Parathyroid adenoma (tissue), 2 donors: ENCODE measurements around the gene HMCES.

Experiments
- H2AFZ ChIP-seq: fragments of 300-600 bp; sonication (generic); one replicate; pipeline ENCODE4 v1.7.0; 2017; ENCODE audit warnings: antibody characterized with exemption, mild to moderate bottlenecking
- H3K27ac ChIP-seq: fragments of 300-600 bp; sonication (generic); one replicate; pipeline ENCODE4 v1.7.0; 2017
- H3K27me3 ChIP-seq: fragments of 300-600 bp; sonication (generic); one replicate; pipeline ENCODE4 v1.7.0; 2017; ENCODE audit warnings: low read length; ENCODE audit not compliant: control insufficient read depth, insufficient read depth
- H3K36me3 ChIP-seq: fragments of 300-600 bp; sonication (generic); one replicate; pipeline ENCODE4 v1.7.0; 2017; ENCODE audit warnings: low read length; ENCODE audit not compliant: control insufficient read depth, insufficient read depth
- H3K4me1 ChIP-seq: fragments of 300-600 bp; sonication (generic); one replicate; pipeline ENCODE4 v1.7.0; 2017; ENCODE audit warnings: control low read depth
- H3K4me2 ChIP-seq: fragments of 300-600 bp; sonication (generic); one replicate; pipeline ENCODE4 v1.7.0; 2017; ENCODE audit warnings: low read length
- H3K4me3 ChIP-seq: fragments of 300-600 bp; sonication (generic); one replicate; pipeline ENCODE4 v1.7.0; 2017; ENCODE audit warnings: low read depth, low read length
- H3K79me2 ChIP-seq: fragments of 300-600 bp; sonication (generic); one replicate; pipeline ENCODE4 v1.7.0; 2017; ENCODE audit warnings: control low read depth
- H3K9ac ChIP-seq: fragments of 300-600 bp; sonication (generic); one replicate; pipeline ENCODE4 v1.7.0; 2017; ENCODE audit warnings: mild to moderate bottlenecking
- H3K9me3 ChIP-seq: fragments of 300-600 bp; sonication (generic); one replicate; pipeline ENCODE4 v1.7.0; 2017; ENCODE audit warnings: low read length; ENCODE audit not compliant: control insufficient read depth
- TF ChIP-seq, protein P1 (sequence below): fragments of 300-600 bp; sonication (generic); IDR thresholded peaks from one replicate; pipeline ENCODE4 v1.7.0; 2017; ENCODE audit warnings: antibody characterized with exemption, mild to moderate bottlenecking
- donor health status: primary hyperparathyroidism.

HMCES gene

GRCh38 chr3:129320825-129321487 is 42.3 kb downstream of the HMCES start:
- TF ChIP-seq, protein P1, sequence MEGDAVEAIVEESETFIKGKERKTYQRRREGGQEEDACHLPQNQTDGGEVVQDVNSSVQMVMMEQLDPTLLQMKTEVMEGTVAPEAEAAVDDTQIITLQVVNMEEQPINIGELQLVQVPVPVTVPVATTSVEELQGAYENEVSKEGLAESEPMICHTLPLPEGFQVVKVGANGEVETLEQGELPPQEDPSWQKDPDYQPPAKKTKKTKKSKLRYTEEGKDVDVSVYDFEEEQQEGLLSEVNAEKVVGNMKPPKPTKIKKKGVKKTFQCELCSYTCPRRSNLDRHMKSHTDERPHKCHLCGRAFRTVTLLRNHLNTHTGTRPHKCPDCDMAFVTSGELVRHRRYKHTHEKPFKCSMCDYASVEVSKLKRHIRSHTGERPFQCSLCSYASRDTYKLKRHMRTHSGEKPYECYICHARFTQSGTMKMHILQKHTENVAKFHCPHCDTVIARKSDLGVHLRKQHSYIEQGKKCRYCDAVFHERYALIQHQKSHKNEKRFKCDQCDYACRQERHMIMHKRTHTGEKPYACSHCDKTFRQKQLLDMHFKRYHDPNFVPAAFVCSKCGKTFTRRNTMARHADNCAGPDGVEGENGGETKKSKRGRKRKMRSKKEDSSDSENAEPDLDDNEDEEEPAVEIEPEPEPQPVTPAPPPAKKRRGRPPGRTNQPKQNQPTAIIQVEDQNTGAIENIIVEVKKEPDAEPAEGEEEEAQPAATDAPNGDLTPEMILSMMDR, result no peak
- Histone ChIP-seq H2AFZ (no peak overlapping the region), H3K79me2 (peaks cover 3% of the 10 kb centered on the region), H3K27me3 (no peaks in the 10 kb centered on the region), H3K27ac (no peak overlapping the region), H3K9ac (no peak overlapping the region), H3K36me3 (no peaks in the 10 kb centered on the region), H3K9me3 (no peaks in the 10 kb centered on the region), H3K4me1 (no peaks in the 10 kb centered on the region), H3K4me2 (no peak overlapping the region), H3K4me3 (no peak overlapping the region)

- Histone ChIP-seq H3K4me1 (no peaks in the 10 kb centered on the region), H3K36me3 (no peaks in the 10 kb centered on the region), H3K4me3 (no peak overlapping the region), H3K9me3 (no peaks in the 10 kb centered on the region), H3K4me2 (no peak overlapping the region), H2AFZ (no peak overlapping the region), H3K27me3 (no peaks in the 10 kb centered on the region), H3K9ac (no peak overlapping the region), H3K79me2 (peaks cover 3% of the 10 kb centered on the region), H3K27ac (no peak overlapping the region)
- TF ChIP-seq, protein P1, result no peak
Measured at GRCh38 chr3:129321887-129322286, 43.2 kb downstream of the HMCES start.

GRCh38 chr3:129323651-129324294 is 45.1 kb downstream of the HMCES start:
- Histone ChIP-seq H2AFZ (no peak overlapping the region), H3K4me3 (no peak overlapping the region), H3K4me2 (no peak overlapping the region), H3K79me2 (no peaks in the 10 kb centered on the region), H3K27ac (no peak overlapping the region), H3K27me3 (no peaks in the 10 kb centered on the region), H3K4me1 (peaks cover 2% of the 10 kb centered on the region), H3K36me3 (no peaks in the 10 kb centered on the region), H3K9ac (no peak overlapping the region), H3K9me3 (no peaks in the 10 kb centered on the region)
- TF ChIP-seq, protein P1, result no peak

- Histone ChIP-seq H3K36me3 (no peaks in the 10 kb centered on the region), H2AFZ (no peak overlapping the region), H3K9me3 (no peaks in the 10 kb centered on the region), H3K4me2 (no peak overlapping the region), H3K4me1 (peaks cover 2% of the 10 kb centered on the region), H3K4me3 (no peak overlapping the region), H3K79me2 (no peaks in the 10 kb centered on the region), H3K27me3 (no peaks in the 10 kb centered on the region), H3K9ac (no peak overlapping the region), H3K27ac (no peak overlapping the region)
- TF ChIP-seq, protein P1, result no peak
Measured at GRCh38 chr3:129324855-129325254, 46.2 kb downstream of the HMCES start.

- Histone ChIP-seq H3K9ac (no peak overlapping the region), H3K4me3 (no peak overlapping the region), H3K79me2 (no peaks in the 10 kb centered on the region), H3K4me2 (no peak overlapping the region), H3K9me3 (no peaks in the 10 kb centered on the region), H3K4me1 (peaks cover 2% of the 10 kb centered on the region), H3K27ac (no peak overlapping the region), H3K27me3 (no peaks in the 10 kb centered on the region), H3K36me3 (no peaks in the 10 kb centered on the region), H2AFZ (no peak overlapping the region)
- TF ChIP-seq, protein P1, result no peak
Measured at GRCh38 chr3:129325383-129325782, 46.7 kb downstream of the HMCES start.
